ENCODE results near the gene PAQR5. TPM values are rescaled to one million over a fixed set of nuclear protein-coding genes. Genes with fewer than 3 reads are reported as not detected.

The PAQR5 gene
- total and polyA plus RNA-seq, 4 donors = 0.19 to 1.1 (median 0.53) TPM

DNA sequence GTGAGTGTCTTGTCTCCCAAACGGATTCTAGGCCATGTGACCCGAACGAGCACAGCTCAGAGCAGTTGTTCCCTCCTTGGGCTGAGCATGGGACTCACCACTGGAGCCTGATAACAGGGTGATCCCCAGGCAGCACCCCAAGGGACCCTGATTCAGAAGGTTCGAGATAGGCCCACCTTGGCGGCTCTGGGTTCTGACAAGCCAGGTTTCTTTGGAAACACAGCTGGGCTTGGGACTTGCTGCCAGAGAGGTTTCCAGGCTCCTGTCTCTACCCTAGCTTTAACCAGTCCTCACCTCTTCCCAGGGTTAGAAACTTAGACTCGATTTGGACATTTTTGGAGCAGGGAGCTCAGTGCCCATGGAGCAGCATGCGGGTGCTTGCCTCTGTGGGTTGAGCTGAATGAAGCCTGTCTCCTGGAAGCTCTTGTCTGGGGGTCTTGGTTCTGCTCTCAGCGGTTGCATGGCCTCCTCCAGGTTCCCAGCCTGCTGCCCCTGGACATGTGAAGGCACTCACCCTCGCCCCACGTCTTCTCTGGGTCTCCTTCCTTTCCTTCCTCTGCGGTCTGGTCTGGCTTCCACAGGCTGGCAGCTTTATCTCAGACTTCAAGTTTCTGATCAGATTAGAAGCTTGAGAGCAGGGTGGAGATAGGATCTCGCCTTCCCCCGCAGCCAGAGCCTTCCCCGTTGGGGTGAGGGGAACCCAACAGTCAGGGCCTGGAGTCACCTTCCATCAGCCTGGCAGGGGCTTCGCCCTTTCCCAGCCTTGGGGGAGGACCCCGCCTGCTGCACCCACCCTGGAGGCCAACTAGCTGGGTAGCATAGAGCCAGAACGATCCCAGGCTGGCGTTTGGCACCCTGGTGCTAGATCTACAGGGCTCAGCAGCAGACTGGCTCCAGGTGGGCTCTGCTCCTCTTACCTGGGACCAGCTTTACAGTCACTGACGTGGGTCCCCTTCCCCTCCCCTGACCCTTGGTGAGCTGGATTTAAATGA lies 21.0 kb downstream of the PAQR5 start:
- Histone ChIP-seq H3K4me3 (ENCODE audit: low read depth in 1 of 3, low read length in 3 of 3) (no peak overlapping the region), H3K27ac (ENCODE audit: low read depth in 1 of 2, low read length in 2 of 2) (no peak overlapping the region), H3K9me3 (ENCODE audit: control insufficient read depth in 4 of 4, low read length in 3 of 4) (no peaks in the 10 kb centered on the region), H3K36me3 (ENCODE audit: control insufficient read depth in 4 of 4, insufficient read depth in 3 of 4, low read depth in 1 of 4, low read length in 3 of 4) (no peaks in the 10 kb centered on the region), H3K4me1 (ENCODE audit: control insufficient read depth in 4 of 4, insufficient read depth in 4 of 4, low read length in 3 of 4) (no peaks in the 10 kb centered on the region), H3K9ac (ENCODE audit: low read depth in 1 of 2, low read length in 2 of 2) (no peak overlapping the region), H3K27me3 (ENCODE audit: control insufficient read depth in 4 of 4, insufficient read depth in 4 of 4, low read length in 3 of 4) (no peaks in the 10 kb centered on the region)
- 79% methylated on average over 19 of the region's 19 CpGs for WGBS
- no peak for TF ChIP-seq ZBTB33 (IDR thresholded peaks at IDR 0.05)
- no peak for TF ChIP-seq EGR1 (IDR thresholded peaks at IDR 0.05; ENCODE audit: low read depth in 2 of 2)
- no peak for TF ChIP-seq SP1 (IDR thresholded peaks at IDR 0.05)
- no peak for TF ChIP-seq ATF3 (IDR thresholded peaks at IDR 0.05)
- TF ChIP-seq GABPA (IDR thresholded peaks at IDR 0.05 in 1 of 2, conservative IDR thresholded peaks at IDR 0.05 in 1 of 2) = no peak
- no peak for TF ChIP-seq HNF4A (conservative IDR thresholded peaks at IDR 0.05)
- no peak for TF ChIP-seq YY1 (IDR thresholded peaks at IDR 0.05)
- TF ChIP-seq FOXA2 (IDR thresholded peaks at IDR 0.05) = no peak
- no peak for TF ChIP-seq RAD21 (IDR thresholded peaks at IDR 0.05)
- DNase-seq (ENCODE audit: low spot score) = no peak

- Histone ChIP-seq H3K27ac (ENCODE audit: low read depth in 1 of 2, low read length in 2 of 2) (no peak overlapping the region), H3K4me1 (ENCODE audit: control insufficient read depth in 4 of 4, insufficient read depth in 4 of 4, low read length in 3 of 4) (no peaks in the 10 kb centered on the region), H3K9me3 (ENCODE audit: control insufficient read depth in 4 of 4, low read length in 3 of 4) (no peaks in the 10 kb centered on the region), H3K9ac (ENCODE audit: low read depth in 1 of 2, low read length in 2 of 2) (no peak overlapping the region), H3K27me3 (ENCODE audit: control insufficient read depth in 4 of 4, insufficient read depth in 4 of 4, low read length in 3 of 4) (no peaks in the 10 kb centered on the region), H3K4me3 (ENCODE audit: low read depth in 1 of 3, low read length in 3 of 3) (no peak overlapping the region), H3K36me3 (ENCODE audit: control insufficient read depth in 4 of 4, insufficient read depth in 3 of 4, low read depth in 1 of 4, low read length in 3 of 4) (no peaks in the 10 kb centered on the region)
- no peak for DNase-seq (ENCODE audit: low spot score)
- TF ChIP-seq ZBTB33 (IDR thresholded peaks at IDR 0.05) (no peak), FOXA2 (IDR thresholded peaks at IDR 0.05) (no peak), HNF4A (conservative IDR thresholded peaks at IDR 0.05) (no peak), MAX (IDR thresholded peaks at IDR 0.05) (no peak), RAD21 (IDR thresholded peaks at IDR 0.05) (no peak), YY1 (IDR thresholded peaks at IDR 0.05) (no peak), SP1 (IDR thresholded peaks at IDR 0.05) (no peak), FOXA1 (IDR thresholded peaks at IDR 0.05) (no peak), NR2F2 (IDR thresholded peaks at IDR 0.05) (no peak), TAF1 (conservative IDR thresholded peaks at IDR 0.05) (no peak), ATF3 (IDR thresholded peaks at IDR 0.05) (no peak), GABPA (IDR thresholded peaks at IDR 0.05 in 1 of 2, conservative IDR thresholded peaks at IDR 0.05 in 1 of 2) (no peak), EGR1 (IDR thresholded peaks at IDR 0.05; ENCODE audit: low read depth in 2 of 2) (no peak)
- TF ChIP-seq, protein P1, sequence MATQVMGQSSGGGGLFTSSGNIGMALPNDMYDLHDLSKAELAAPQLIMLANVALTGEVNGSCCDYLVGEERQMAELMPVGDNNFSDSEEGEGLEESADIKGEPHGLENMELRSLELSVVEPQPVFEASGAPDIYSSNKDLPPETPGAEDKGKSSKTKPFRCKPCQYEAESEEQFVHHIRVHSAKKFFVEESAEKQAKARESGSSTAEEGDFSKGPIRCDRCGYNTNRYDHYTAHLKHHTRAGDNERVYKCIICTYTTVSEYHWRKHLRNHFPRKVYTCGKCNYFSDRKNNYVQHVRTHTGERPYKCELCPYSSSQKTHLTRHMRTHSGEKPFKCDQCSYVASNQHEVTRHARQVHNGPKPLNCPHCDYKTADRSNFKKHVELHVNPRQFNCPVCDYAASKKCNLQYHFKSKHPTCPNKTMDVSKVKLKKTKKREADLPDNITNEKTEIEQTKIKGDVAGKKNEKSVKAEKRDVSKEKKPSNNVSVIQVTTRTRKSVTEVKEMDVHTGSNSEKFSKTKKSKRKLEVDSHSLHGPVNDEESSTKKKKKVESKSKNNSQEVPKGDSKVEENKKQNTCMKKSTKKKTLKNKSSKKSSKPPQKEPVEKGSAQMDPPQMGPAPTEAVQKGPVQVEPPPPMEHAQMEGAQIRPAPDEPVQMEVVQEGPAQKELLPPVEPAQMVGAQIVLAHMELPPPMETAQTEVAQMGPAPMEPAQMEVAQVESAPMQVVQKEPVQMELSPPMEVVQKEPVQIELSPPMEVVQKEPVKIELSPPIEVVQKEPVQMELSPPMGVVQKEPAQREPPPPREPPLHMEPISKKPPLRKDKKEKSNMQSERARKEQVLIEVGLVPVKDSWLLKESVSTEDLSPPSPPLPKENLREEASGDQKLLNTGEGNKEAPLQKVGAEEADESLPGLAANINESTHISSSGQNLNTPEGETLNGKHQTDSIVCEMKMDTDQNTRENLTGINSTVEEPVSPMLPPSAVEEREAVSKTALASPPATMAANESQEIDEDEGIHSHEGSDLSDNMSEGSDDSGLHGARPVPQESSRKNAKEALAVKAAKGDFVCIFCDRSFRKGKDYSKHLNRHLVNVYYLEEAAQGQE (IDR thresholded peaks at IDR 0.05) = no peak
- 62% methylated on average over 7 of the region's 7 CpGs for WGBS
Observed at GRCh38 chr15:69320977-69321554, 22.4 kb downstream of the PAQR5 start.

Measured in liver (tissue), 9 donors.